IMR-90 (cell line): ENCODE results near the gene NUCB2. TPM values are rescaled to one million over a fixed set of nuclear protein-coding genes. Genes with fewer than 3 reads are reported as not detected.

Experiments
- ATAC-seq: fragments of 200-7000 bp; cut with Tn5 transposase; 2 replicates; pipeline ENCODE4 v1.9.1; 2020; ENCODE audit warnings: low read depth, mild to moderate bottlenecking, moderate library complexity
- BruUV-seq: library from RNA; stranded (reverse); fragments of 400-500 nt; replicated peaks from 2 replicates; lab custom pipeline; 2021; lab: Mats Ljungman, UMichigan
- CTCF ChIA-PET: fragments of 300-600 bp; formaldehyde crosslinking; extraction: SDS; loops from one replicate; lab custom pipeline; 2021; ENCODE audit warnings: antibody characterized with exemption; lab: Yijun Ruan, JAX
- POLR2A ChIA-PET: fragments of 300-600 bp; sonication (Branson Sonifier 250); formaldehyde crosslinking; loops from one replicate; lab custom pipeline; 2022; ENCODE audit warnings: antibody characterized with exemption; ENCODE audit not compliant: unreplicated experiment; lab: Charles Lee
- DNase-seq: peaks from one replicate; pipeline ENCODE4 v3.0.0; 2013
- H2AFZ ChIP-seq: replicated peaks from 2 replicates; pipeline ENCODE3; 2013; ENCODE audit warnings: low read length, mild to moderate bottlenecking; ENCODE audit not compliant: poor library complexity
- H2AK5ac ChIP-seq: 2 replicates; pipeline ENCODE4 v1.6.1; 2013; ENCODE audit warnings: low read depth, low read length, inconsistent platforms
- H2AK9ac ChIP-seq: replicated peaks from 2 replicates; pipeline ENCODE3; 2013; ENCODE audit warnings: mild to moderate bottlenecking, low read depth, low read length, moderate library complexity; ENCODE audit not compliant: poor library complexity
- H2BK120ac ChIP-seq: 2 replicates; pipeline ENCODE4 v1.6.1; 2013; ENCODE audit warnings: low read depth, low read length, inconsistent platforms
- H2BK15ac ChIP-seq: 3 replicates; pipeline ENCODE4 v1.6.1; 2013; ENCODE audit warnings: low read depth, low read length, inconsistent platforms
- H2BK20ac ChIP-seq: 2 replicates; pipeline ENCODE4 v1.6.1; 2013; ENCODE audit warnings: low read depth, mild to moderate bottlenecking, inconsistent platforms, low read length, moderate library complexity
- H2BK5ac ChIP-seq: 2 replicates; pipeline ENCODE4 v1.6.1; 2013; ENCODE audit warnings: mild to moderate bottlenecking, low read depth, low read length, inconsistent platforms; ENCODE audit not compliant: poor library complexity, severe bottlenecking
- H3K14ac ChIP-seq: replicated peaks from 2 replicates; pipeline ENCODE4 v1.6.1; 2013; ENCODE audit warnings: low read depth, low read length, inconsistent platforms
- H3K18ac ChIP-seq: 2 replicates; pipeline ENCODE4 v1.6.1; 2013; ENCODE audit warnings: low read depth, low read length, control low read depth
- H3K23ac ChIP-seq: 2 replicates; pipeline ENCODE4 v1.6.1; 2013; ENCODE audit warnings: low read depth, low read length, inconsistent platforms
- H3K27ac ChIP-seq: 2 replicates; pipeline ENCODE4 v1.5.1; 2013; ENCODE audit warnings: mild to moderate bottlenecking, control low read depth, low read length; ENCODE audit not compliant: insufficient read depth
- H3K27me3 ChIP-seq: 2 replicates; pipeline ENCODE4 v1.6.1; 2013; ENCODE audit warnings: low read length; ENCODE audit not compliant: control insufficient read depth, insufficient read depth
- H3K36me3 ChIP-seq: 2 replicates; pipeline ENCODE4 v1.6.1; 2013; ENCODE audit warnings: low read length, mixed read lengths; ENCODE audit not compliant: control insufficient read depth, insufficient read depth
- H3K4ac ChIP-seq: 2 replicates; pipeline ENCODE4 v1.6.1; 2013; ENCODE audit warnings: low read depth, low read length, inconsistent platforms
- H3K4me1 ChIP-seq: 2 replicates; pipeline ENCODE4 v1.6.1; 2013; ENCODE audit warnings: low read length, mixed read lengths; ENCODE audit not compliant: control insufficient read depth, insufficient read depth
- H3K4me2 ChIP-seq: 2 replicates; pipeline ENCODE4 v1.6.1; 2013; ENCODE audit warnings: low read depth, mild to moderate bottlenecking, control low read depth, low read length, moderate library complexity
- H3K4me3 ChIP-seq: 2 replicates; pipeline ENCODE4 v1.5.1; 2013; ENCODE audit warnings: low read depth, mild to moderate bottlenecking, control low read depth, low read length, moderate library complexity; ENCODE audit not compliant: insufficient read depth
- H3K56ac ChIP-seq: 2 replicates; pipeline ENCODE4 v1.6.1; 2013; ENCODE audit warnings: low read length, inconsistent platforms; ENCODE audit not compliant: insufficient read depth; ENCODE audit errors: extremely low read depth
- H3K79me1 ChIP-seq, 2 experiments: 2 replicates each; pipeline ENCODE4 v1.6.1; 2013; ENCODE audit warnings: low read length in 2 of 2, inconsistent platforms in 1 of 2, low read depth in 1 of 2
- H3K9ac ChIP-seq: 2 replicates; pipeline ENCODE4 v1.6.1; 2013; ENCODE audit warnings: low read depth, low read length, control low read depth
- H3K9me1 ChIP-seq: 2 replicates; pipeline ENCODE4 v1.6.1; 2013; ENCODE audit warnings: low read length, inconsistent platforms; ENCODE audit not compliant: insufficient read depth
- H3K9me3 ChIP-seq: 2 replicates; pipeline ENCODE4 v1.6.1; 2013; ENCODE audit warnings: low read length; ENCODE audit not compliant: control insufficient read depth, insufficient read depth
- H4K20me1 ChIP-seq: 2 replicates; pipeline ENCODE4 v1.6.1; 2013; ENCODE audit warnings: low read length, inconsistent platforms; ENCODE audit not compliant: insufficient read depth
- H4K5ac ChIP-seq: 2 replicates; pipeline ENCODE4 v1.6.1; 2013; ENCODE audit warnings: mild to moderate bottlenecking, low read depth, low read length, control low read depth
- H4K8ac ChIP-seq, 2 experiments: 2 replicates each; pipeline ENCODE4 v1.6.1; 2013; ENCODE audit warnings: low read depth in 2 of 2, low read length in 2 of 2, control low read depth in 1 of 2, inconsistent platforms in 1 of 2
- H4K91ac ChIP-seq: 2 replicates; pipeline ENCODE4 v1.6.1; 2013; ENCODE audit warnings: low read depth, low read length, inconsistent platforms; ENCODE audit not compliant: insufficient read depth
- BHLHE40 ChIP-seq: fragments of 150-350 bp; IDR thresholded peaks from 2 replicates; pipeline ENCODE4 v1.6.1; 2016; ENCODE audit warnings: mild to moderate bottlenecking, low read depth, low read length
- CEBPB ChIP-seq: IDR thresholded peaks from 2 replicates; pipeline ENCODE4 v1.6.1; 2012; ENCODE audit warnings: low read depth, low read length, improper control_type of control experiment
- CHD1 ChIP-seq: IDR thresholded peaks from 2 replicates; pipeline ENCODE4 v1.6.1; 2012; ENCODE audit warnings: low read depth, low read length, improper control_type of control experiment
- ELK1 ChIP-seq: fragments of 150-350 bp; IDR thresholded peaks from 2 replicates; pipeline ENCODE4 v1.6.1; 2016; ENCODE audit warnings: low read depth, mild to moderate bottlenecking, low read length, moderate library complexity, borderline replicate concordance
- FOS ChIP-seq: fragments of 150-350 bp; IDR thresholded peaks from 2 replicates; pipeline ENCODE4 v1.6.1; 2016; ENCODE audit warnings: low read depth, low read length
- MAFK ChIP-seq: IDR thresholded peaks from 2 replicates; pipeline ENCODE4 v1.6.1; 2012; ENCODE audit warnings: low read depth, low read length, improper control_type of control experiment
- MAZ ChIP-seq: IDR thresholded peaks from 2 replicates; pipeline ENCODE4 v1.6.1; 2012; ENCODE audit warnings: low read depth, mild to moderate bottlenecking, low read length, improper control_type of control experiment, moderate library complexity, borderline replicate concordance
- MXI1 ChIP-seq: IDR thresholded peaks from 2 replicates; pipeline ENCODE4 v1.6.1; 2012; ENCODE audit warnings: low read depth, mild to moderate bottlenecking, low read length, moderate library complexity, borderline replicate concordance
- NFE2L2 ChIP-seq: fragments of 150-350 bp; IDR thresholded peaks from 2 replicates; pipeline ENCODE4 v1.6.1; 2016; ENCODE audit warnings: low read depth, mild to moderate bottlenecking, low read length
- POLR2A ChIP-seq: IDR thresholded peaks from 2 replicates; pipeline ENCODE4 v1.6.1; 2012; ENCODE audit warnings: mild to moderate bottlenecking, low read depth, low read length
- RAD21 ChIP-seq: IDR thresholded peaks from 2 replicates; pipeline ENCODE4 v1.6.1; 2012; ENCODE audit warnings: low read length, improper control_type of control experiment
- RCOR1 ChIP-seq: IDR thresholded peaks from 2 replicates; pipeline ENCODE4 v1.6.1; 2012; ENCODE audit warnings: mild to moderate bottlenecking, low read length, improper control_type of control experiment; ENCODE audit not compliant: insufficient replicate concordance
- RFX5 ChIP-seq: IDR thresholded peaks from 2 replicates; pipeline ENCODE4 v1.8.0; 2012; ENCODE audit warnings: low read depth, mild to moderate bottlenecking, low read length, moderate library complexity
- SMC3 ChIP-seq: fragments of 150-350 bp; IDR thresholded peaks from 2 replicates; pipeline ENCODE4 v1.6.1; 2016; ENCODE audit warnings: low read depth, mild to moderate bottlenecking, antibody characterized with exemption, low read length, moderate library complexity
- WGBS, 2 experiments: methylation state at CpG; one replicate each; pipeline versions ENCODE4 v1.1.5 to v1.1.7; 2013; ENCODE audit warnings: missing lambda C conversion rate in 2 of 2; ENCODE audit not compliant: insufficient read length in 1 of 2; ENCODE audit errors: extremely low coverage in 2 of 2; 5-methylcytosine and 5-hydroxymethylcytosine counted together
- dilution Hi-C: fragments of 300-500 bp; cut with HindIII; formaldehyde crosslinking; loops from one replicate; pipeline ENCODE4 v1.14.3; 2018; ENCODE audit warnings: low sequenced_read_pairs; ENCODE audit not compliant: unreplicated experiment
- in situ Hi-C: fragments of 300-500 bp; cut with MboI; formaldehyde crosslinking; loops from 3 replicates; pipeline ENCODE4 v1.14.3; 2019; ENCODE audit warnings: low sequenced_read_pairs, inconsistent platforms, mixed read lengths
- intact Hi-C: fragments of 100-400 bp; cut with micrococcal nuclease; formaldehyde crosslinking; loops from 2 replicates; pipeline ENCODE4 v1.10.0; 2022
- polyA plus RNA-seq, 3 experiments: library from polyadenylated mRNA; depleted of rRNA; stranded (reverse); fragments of >200 nt; gene quantifications; 2 replicates each; pipeline ENCODE4 v1.2.3, GENCODE V29; 2012; ENCODE audit warnings: low replicate concordance in 1 of 3
- total RNA-seq: library from RNA; depleted of rRNA; stranded (reverse); fragments of >200 nt; gene quantifications from 2 replicates; pipeline ENCODE4 v1.2.3, GENCODE V29; 2012
- TF ChIP-seq, protein P1 (sequence below): fragments of 150-350 bp; IDR thresholded peaks from 2 replicates; pipeline ENCODE4 v1.6.1; 2017; ENCODE audit warnings: mild to moderate bottlenecking, antibody characterized with exemption, low read length, low read depth
- TF ChIP-seq, protein P2 (sequence below): conservative IDR thresholded peaks from 2 replicates; pipeline ENCODE4 v1.5.1; 2012; ENCODE audit warnings: mild to moderate bottlenecking, low read depth, low read length, improper control_type of control experiment

The NUCB2 gene
- total and polyA plus RNA-seq, 2 of the 4 experiments (the other 2 are of a cell fraction) = 52.7 to 55.4 TPM

GRCh38 chr11:17266781-17267180 lies 9.8 kb upstream of the NUCB2 start:
- CTCF ChIA-PET = no interaction called here
- Histone ChIP-seq H3K56ac (no peak overlapping the region), H4K8ac (no peak overlapping the region), H2BK120ac (no peak overlapping the region), H3K18ac (no peak overlapping the region), H3K36me3 (no peaks in the 10 kb centered on the region), H2BK20ac (no peak overlapping the region), H3K4me1 (peaks cover 2% of the 10 kb centered on the region; the same call in 1 of the 2 replicates), H3K14ac (no peak overlapping the region), H2BK15ac (no peak overlapping the region), H3K23ac (no peak overlapping the region), H3K9me3 (no peaks in the 10 kb centered on the region), H4K20me1 (no peaks in the 10 kb centered on the region), H3K4me2 (no peak overlapping the region), H3K79me1 (no peaks in the 10 kb centered on the region), H3K9me1 (no peaks in the 10 kb centered on the region), H2AK9ac (no peak overlapping the region), H3K4me3 (no peak overlapping the region), H2AFZ (no peak overlapping the region), H3K27me3 (no peaks in the 10 kb centered on the region; the same call in 1 of the 2 replicates), H2AK5ac (no peak overlapping the region), H4K91ac (no peak overlapping the region), H4K5ac (no peak overlapping the region), H3K27ac (no peak overlapping the region), H3K4ac (no peak overlapping the region), H2BK5ac (no peak overlapping the region), H3K9ac (no peak overlapping the region)
- POLR2A ChIA-PET = interaction anchor here (0.6 kb wide), 1 partner anchor 9 kb away, joined by 3 read pairs; no protein-coding TSS in a partner anchor
- BruUV-seq = no TSS peak
- no peak for ATAC-seq
- intact Hi-C loops = no loop called here
- dilution Hi-C loops = no loop called here
- DNase-seq = no peak
- 70% methylated on average over 2 of the region's 5 CpGs; no CpG with 5 or more reads in 1 of the 2 experiments for WGBS, 2 experiments
- TF ChIP-seq, protein P1, sequence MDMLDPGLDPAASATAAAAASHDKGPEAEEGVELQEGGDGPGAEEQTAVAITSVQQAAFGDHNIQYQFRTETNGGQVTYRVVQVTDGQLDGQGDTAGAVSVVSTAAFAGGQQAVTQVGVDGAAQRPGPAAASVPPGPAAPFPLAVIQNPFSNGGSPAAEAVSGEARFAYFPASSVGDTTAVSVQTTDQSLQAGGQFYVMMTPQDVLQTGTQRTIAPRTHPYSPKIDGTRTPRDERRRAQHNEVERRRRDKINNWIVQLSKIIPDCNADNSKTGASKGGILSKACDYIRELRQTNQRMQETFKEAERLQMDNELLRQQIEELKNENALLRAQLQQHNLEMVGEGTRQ = no peak
- TF ChIP-seq RCOR1 = no peak
- TF ChIP-seq POLR2A = no peak
- TF ChIP-seq SMC3 = no peak
- no peak for TF ChIP-seq MAZ
- TF ChIP-seq MXI1 = no peak
- no peak for TF ChIP-seq MAFK
- TF ChIP-seq BHLHE40 = no peak
- no peak for TF ChIP-seq FOS
- no peak for TF ChIP-seq CEBPB
- no peak for TF ChIP-seq CHD1
- no peak for TF ChIP-seq RAD21
- TF ChIP-seq ELK1 = no peak
- TF ChIP-seq RFX5 = no peak
- TF ChIP-seq NFE2L2 = no peak
- TF ChIP-seq, protein P2, sequence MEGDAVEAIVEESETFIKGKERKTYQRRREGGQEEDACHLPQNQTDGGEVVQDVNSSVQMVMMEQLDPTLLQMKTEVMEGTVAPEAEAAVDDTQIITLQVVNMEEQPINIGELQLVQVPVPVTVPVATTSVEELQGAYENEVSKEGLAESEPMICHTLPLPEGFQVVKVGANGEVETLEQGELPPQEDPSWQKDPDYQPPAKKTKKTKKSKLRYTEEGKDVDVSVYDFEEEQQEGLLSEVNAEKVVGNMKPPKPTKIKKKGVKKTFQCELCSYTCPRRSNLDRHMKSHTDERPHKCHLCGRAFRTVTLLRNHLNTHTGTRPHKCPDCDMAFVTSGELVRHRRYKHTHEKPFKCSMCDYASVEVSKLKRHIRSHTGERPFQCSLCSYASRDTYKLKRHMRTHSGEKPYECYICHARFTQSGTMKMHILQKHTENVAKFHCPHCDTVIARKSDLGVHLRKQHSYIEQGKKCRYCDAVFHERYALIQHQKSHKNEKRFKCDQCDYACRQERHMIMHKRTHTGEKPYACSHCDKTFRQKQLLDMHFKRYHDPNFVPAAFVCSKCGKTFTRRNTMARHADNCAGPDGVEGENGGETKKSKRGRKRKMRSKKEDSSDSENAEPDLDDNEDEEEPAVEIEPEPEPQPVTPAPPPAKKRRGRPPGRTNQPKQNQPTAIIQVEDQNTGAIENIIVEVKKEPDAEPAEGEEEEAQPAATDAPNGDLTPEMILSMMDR = no peak
- in situ Hi-C loops = no loop called here
